Measurements from ENCODE around the gene POMP.

DNA sequence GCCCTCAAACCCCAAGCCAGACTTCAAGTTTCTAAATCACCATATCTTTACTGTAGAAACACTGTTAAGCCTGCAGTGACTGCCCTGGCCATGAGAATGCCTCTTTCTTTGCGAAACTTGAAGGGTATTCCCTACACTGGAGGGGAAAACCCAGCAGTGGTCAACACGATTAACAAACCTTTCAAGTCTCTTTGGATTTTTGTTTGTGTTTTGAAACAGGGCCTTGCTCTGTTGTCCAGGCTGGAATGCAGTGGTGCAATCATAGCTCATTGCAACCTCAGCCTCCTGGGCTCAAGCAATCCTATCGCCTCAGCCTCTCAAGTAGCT is 17.4 kb upstream of the POMP start:
- TF ChIP-seq, protein P1, sequence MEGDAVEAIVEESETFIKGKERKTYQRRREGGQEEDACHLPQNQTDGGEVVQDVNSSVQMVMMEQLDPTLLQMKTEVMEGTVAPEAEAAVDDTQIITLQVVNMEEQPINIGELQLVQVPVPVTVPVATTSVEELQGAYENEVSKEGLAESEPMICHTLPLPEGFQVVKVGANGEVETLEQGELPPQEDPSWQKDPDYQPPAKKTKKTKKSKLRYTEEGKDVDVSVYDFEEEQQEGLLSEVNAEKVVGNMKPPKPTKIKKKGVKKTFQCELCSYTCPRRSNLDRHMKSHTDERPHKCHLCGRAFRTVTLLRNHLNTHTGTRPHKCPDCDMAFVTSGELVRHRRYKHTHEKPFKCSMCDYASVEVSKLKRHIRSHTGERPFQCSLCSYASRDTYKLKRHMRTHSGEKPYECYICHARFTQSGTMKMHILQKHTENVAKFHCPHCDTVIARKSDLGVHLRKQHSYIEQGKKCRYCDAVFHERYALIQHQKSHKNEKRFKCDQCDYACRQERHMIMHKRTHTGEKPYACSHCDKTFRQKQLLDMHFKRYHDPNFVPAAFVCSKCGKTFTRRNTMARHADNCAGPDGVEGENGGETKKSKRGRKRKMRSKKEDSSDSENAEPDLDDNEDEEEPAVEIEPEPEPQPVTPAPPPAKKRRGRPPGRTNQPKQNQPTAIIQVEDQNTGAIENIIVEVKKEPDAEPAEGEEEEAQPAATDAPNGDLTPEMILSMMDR (IDR thresholded peaks at IDR 0.05): no peak
- TF ChIP-seq ZFX (IDR thresholded peaks at IDR 0.05; ENCODE audit: borderline replicate concordance): no peak

Measured in 22Rv1 (cell line).